Ovary (tissue), 9 donors: ENCODE measurements around the gene SLC22A2. TPM values are rescaled to one million over a fixed set of nuclear protein-coding genes. Genes with fewer than 3 reads are reported as not detected.

Experiments used
- DNase-seq, 5 donors: peaks; one replicate each; pipeline ENCODE4 v3.0.0-alpha.2; 2019 to 2020
- H3K27ac ChIP-seq, 2 donors: fragments of 200-600 bp; one replicate each; pipeline versions ENCODE4 v1.5.1 to v1.8.0; 2019 to 2022
- H3K27me3 ChIP-seq: fragments of 200-600 bp; one replicate; pipeline ENCODE4 v1.8.0; 2022
- H3K36me3 ChIP-seq: fragments of 200-600 bp; sonication (generic); one replicate; pipeline ENCODE4 v1.5.1; 2019
- H3K4me1 ChIP-seq: one replicate; pipeline ENCODE4 v1.8.1; 2013; ENCODE audit warnings: mild to moderate bottlenecking, moderate library complexity; ENCODE audit not compliant: insufficient read depth
- H3K4me3 ChIP-seq: fragments of 200-600 bp; sonication (generic); one replicate; pipeline ENCODE4 v1.5.1; 2017
- H3K9me3 ChIP-seq, 2 donors: fragments of 200-600 bp in 1 of 2; sonication (generic) in 1 of 2; one replicate each; pipeline versions ENCODE4 v1.5.1 to v1.8.1; 2013 to 2019; ENCODE audit warnings: mild to moderate bottlenecking in 1 of 2, moderate library complexity in 1 of 2
- EP300 ChIP-seq: sonication (generic); formaldehyde crosslinking; IDR thresholded peaks from one replicate; pipeline ENCODE4 v1.6.1; 2017; ENCODE audit warnings: antibody characterized with exemption
- POLR2A ChIP-seq: fragments of 450-650 bp; IDR thresholded peaks from one replicate; pipeline ENCODE4 v1.6.1; 2017; ENCODE audit warnings: antibody characterized with exemption, mild to moderate bottlenecking, moderate library complexity
- WGBS, 3 donors: extraction: QIAGEN DNeasy Blood & Tissue Kit in 1 of 3; methylation state at CpG; one replicate each; pipeline versions ENCODE4 v1.1.5 to v1.1.7; 2013 to 2017; 5-methylcytosine and 5-hydroxymethylcytosine counted together
- intact Hi-C, 4 donors: fragments of 100-400 bp; cut with DNase I; formaldehyde crosslinking; loops; one replicate each; pipeline versions ENCODE4 v1.11.0 to v1.15.1; 2022 to 2023
- polyA plus RNA-seq, 2 donors: library from polyadenylated mRNA; stranded (reverse); fragments of 200-250 nt in 1 of 2; fragments of 350-450 nt in 1 of 2; fragmentation: Illumina TruSeq in 1 of 2; extraction: RNeasy Lipid Tissue Mini Kit (QIAGEN cat#74804) in 1 of 2; gene quantifications; one replicate each; pipeline ENCODE4 v1.2.3, GENCODE V29; 2013 to 2014
- total RNA-seq, 7 donors: library from RNA; depleted of rRNA in 2 of 7; stranded (reverse); fragments of >200 nt in 2 of 7; fragmentation: NEBNext Ultra II Directional in 3 of 7; extraction: Animal tissue kit (Norgen Biotek cat#: 25700) in 3 of 7; gene quantifications; one replicate each; pipeline versions ENCODE4 v1.1.0 to v1.2.4, GENCODE V29; 2016 to 2023
- TF ChIP-seq, protein P1 (sequence below), 3 donors: fragments of 450-650 bp in 2 of 3; fragments of 200-600 bp in 1 of 3; IDR thresholded peaks; one replicate each; pipeline versions ENCODE4 v1.5.1 to v1.8.0; 2016 to 2022; ENCODE audit warnings: antibody characterized with exemption in 3 of 3, mild to moderate bottlenecking in 1 of 3
- donor health status: DM: no; HTN: no; CAD: no; lungs with moderate emphysema.
- donor health status: DM: no; HTN: no; CAD: no.
- donor health status: Bipolar disorder and iron deficiency.
- donor health status: DM: yes; HTN: yes; CAD: no.
- donor health status: DM: no; HTN: no; CAD: no.
- donor health status: DM: yes; HTN: yes; CAD: no.

SLC22A2 gene
- total and polyA plus RNA-seq, 9 donors, result 0.10 to 0.20 (median 0.16) TPM; not detected in 6

- H3K36me3 ChIP-seq, result no peaks in the 10 kb centered on the region
- H3K4me3 ChIP-seq, result no peak overlapping the region
- WGBS, 3 donors, result 78 to 90% (median 87%) methylated on average over 1 of the region's 1 CpG
- no peaks in the 10 kb centered on the region for H3K9me3 ChIP-seq
- intact Hi-C loops, result no loop called here
- DNase-seq, result no peak
- H3K4me1 ChIP-seq, result no peaks in the 10 kb centered on the region
- TF ChIP-seq POLR2A (no peak), EP300 (no peak)
- TF ChIP-seq, protein P1, sequence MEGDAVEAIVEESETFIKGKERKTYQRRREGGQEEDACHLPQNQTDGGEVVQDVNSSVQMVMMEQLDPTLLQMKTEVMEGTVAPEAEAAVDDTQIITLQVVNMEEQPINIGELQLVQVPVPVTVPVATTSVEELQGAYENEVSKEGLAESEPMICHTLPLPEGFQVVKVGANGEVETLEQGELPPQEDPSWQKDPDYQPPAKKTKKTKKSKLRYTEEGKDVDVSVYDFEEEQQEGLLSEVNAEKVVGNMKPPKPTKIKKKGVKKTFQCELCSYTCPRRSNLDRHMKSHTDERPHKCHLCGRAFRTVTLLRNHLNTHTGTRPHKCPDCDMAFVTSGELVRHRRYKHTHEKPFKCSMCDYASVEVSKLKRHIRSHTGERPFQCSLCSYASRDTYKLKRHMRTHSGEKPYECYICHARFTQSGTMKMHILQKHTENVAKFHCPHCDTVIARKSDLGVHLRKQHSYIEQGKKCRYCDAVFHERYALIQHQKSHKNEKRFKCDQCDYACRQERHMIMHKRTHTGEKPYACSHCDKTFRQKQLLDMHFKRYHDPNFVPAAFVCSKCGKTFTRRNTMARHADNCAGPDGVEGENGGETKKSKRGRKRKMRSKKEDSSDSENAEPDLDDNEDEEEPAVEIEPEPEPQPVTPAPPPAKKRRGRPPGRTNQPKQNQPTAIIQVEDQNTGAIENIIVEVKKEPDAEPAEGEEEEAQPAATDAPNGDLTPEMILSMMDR (IDR thresholded peaks at IDR 0.05), result no peak
- H3K27me3 ChIP-seq, result no peaks in the 10 kb centered on the region
- no peak overlapping the region for H3K27ac ChIP-seq
These were observed 36.7 kb downstream of the SLC22A2 start for GRCh38 chr6:160221918-160222317.

- Histone ChIP-seq H3K36me3 (no peaks in the 10 kb centered on the region), H3K4me3 (no peak overlapping the region), H3K27me3 (no peaks in the 10 kb centered on the region), H3K9me3 (no peaks in the 10 kb centered on the region), H3K27ac (no peak overlapping the region), H3K4me1 (no peaks in the 10 kb centered on the region)
- TF ChIP-seq POLR2A (no peak), EP300 (no peak)
- TF ChIP-seq, protein P1 (IDR thresholded peaks at IDR 0.05), result no peak
- 31 to 39% (median 33%) methylated on average over 3 of the region's 3 CpGs for WGBS, 3 donors
- intact Hi-C loops, result no loop called here
- no peak for DNase-seq
These were observed 37.2 kb downstream of the SLC22A2 start for GRCh38 chr6:160221423-160221822.

- TF ChIP-seq, protein P1 (IDR thresholded peaks at IDR 0.05), result no peak
- TF ChIP-seq EP300 (no peak), POLR2A (no peak)
- H3K9me3 ChIP-seq, result no peaks in the 10 kb centered on the region
- no peaks in the 10 kb centered on the region for H3K36me3 ChIP-seq
- no peaks in the 10 kb centered on the region for H3K4me1 ChIP-seq
- intact Hi-C loops, result no loop called here
- H3K27ac ChIP-seq, result no peak overlapping the region
- DNase-seq, result no peak
- no peaks in the 10 kb centered on the region for H3K27me3 ChIP-seq
- WGBS, 3 donors, result 69 to 82% (median 80%) methylated on average over 2 of the region's 2 CpGs
- H3K4me3 ChIP-seq, result no peak overlapping the region
These were observed 39.8 kb downstream of the SLC22A2 start for GRCh38 chr6:160218810-160219209.

- Histone ChIP-seq H3K27me3 (no peaks in the 10 kb centered on the region), H3K4me1 (no peaks in the 10 kb centered on the region), H3K36me3 (no peaks in the 10 kb centered on the region), H3K27ac (no peak overlapping the region), H3K4me3 (no peak overlapping the region), H3K9me3 (no peaks in the 10 kb centered on the region)
- WGBS, 3 donors, result 53 to 74% (median 54%) methylated on average over 4 of the region's 4 CpGs
- no peak for TF ChIP-seq POLR2A
- TF ChIP-seq EP300, result no peak
- TF ChIP-seq, protein P1 (IDR thresholded peaks at IDR 0.05), result no peak
- intact Hi-C loops, result no loop called here
- DNase-seq, result no peak
These were observed 40.8 kb downstream of the SLC22A2 start for GRCh38 chr6:160217863-160218262.
